SIG-M5 (cell line): Measurements from ENCODE around the gene DYDC1.
"Not testable (repeated sequence)": the region's sequence is repeated elsewhere in the genome, so short reads cannot be mapped to it uniquely, and the experiment has no call there.

Experiments used
- DNase-seq: peaks from one replicate; lab custom pipeline; 2025; lab: John Stamatoyannopoulos, UW

The DYDC1 gene

DNA sequence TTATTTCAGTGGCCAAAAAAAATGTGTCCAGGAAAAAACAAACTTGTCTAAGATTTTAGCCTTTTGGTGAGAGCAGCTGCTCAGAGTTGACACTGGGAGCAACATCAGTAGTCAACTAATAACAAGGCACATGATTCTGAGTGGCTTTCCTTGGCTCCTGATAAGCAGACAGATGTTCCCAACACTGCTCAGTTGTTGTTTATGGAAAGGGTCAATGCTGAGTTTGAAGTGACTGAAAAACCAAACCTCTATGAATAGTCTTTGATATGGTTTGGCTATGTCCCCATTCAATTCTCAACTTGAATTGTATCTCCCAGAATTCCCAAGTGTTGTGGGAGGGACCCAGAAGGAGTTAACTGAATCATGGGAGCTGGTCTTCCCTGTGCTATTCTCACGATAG, 12.3 kb downstream of the DYDC1 start:
- DNase-seq, result no peak

DNA sequence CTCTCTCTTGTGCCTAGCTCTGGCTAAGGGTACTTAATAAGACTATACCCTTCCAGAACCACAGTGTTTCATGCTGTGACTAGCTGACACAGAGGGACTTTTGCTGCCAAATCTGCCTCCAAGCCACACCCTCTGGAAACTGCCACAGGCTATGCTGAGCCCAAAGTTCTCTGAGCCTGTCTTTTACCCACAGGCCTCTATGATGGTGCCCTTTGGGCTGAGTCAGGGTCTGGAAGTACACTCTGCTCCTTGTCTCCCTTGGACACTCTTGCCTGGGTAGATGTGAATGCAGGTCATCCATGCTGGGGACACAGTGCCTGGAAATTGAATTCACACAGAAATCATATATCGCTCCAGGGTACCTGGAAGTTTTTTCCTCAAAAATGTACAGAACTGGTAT, 22.6 kb downstream of the DYDC1 start:
- no peak for DNase-seq

GRCh38 chr10:80324891-80325364, 31.6 kb downstream of the DYDC1 start:
- DNase-seq, result no peak

DNA sequence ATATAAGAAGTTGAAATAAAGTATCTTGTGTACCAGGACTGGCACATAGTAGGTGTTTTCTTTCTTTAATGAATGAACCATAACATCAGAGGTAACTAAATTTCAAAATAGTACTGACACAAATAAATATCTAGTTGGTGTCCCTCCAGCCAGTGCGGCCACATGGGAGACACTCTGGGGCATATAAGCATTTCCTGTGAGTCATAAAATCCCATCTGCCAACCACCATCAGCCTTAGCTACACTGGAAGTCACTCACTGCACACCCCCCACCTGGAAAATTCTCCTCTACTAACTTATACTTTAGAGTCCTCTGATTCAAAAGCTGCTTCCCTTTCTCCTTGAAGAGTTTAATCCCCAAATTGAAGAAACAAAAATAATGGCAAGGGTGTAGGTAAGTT, 32.5 kb downstream of the DYDC1 start:
- DNase-seq, result no peak

DNA sequence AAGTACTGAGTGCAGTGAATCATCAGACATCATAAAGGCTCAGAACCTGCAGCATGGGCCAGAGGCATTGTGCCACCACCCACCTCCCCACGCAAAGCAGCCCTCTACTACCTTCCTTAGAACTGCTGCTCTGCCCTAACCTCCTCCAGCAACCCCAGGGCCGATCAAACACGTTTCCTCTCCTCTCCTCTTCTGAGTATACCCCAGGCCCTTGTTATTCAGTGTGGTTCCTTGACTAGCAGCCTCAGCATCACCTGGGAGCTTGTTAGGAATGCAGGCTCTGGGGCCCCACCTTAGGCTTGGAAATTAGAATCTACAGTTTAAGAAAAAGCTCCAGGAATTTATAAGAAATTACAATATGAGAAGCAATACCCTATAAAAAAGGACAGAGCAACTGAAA, 33.2 kb downstream of the DYDC1 start:
- DNase-seq, result no peak

DNA sequence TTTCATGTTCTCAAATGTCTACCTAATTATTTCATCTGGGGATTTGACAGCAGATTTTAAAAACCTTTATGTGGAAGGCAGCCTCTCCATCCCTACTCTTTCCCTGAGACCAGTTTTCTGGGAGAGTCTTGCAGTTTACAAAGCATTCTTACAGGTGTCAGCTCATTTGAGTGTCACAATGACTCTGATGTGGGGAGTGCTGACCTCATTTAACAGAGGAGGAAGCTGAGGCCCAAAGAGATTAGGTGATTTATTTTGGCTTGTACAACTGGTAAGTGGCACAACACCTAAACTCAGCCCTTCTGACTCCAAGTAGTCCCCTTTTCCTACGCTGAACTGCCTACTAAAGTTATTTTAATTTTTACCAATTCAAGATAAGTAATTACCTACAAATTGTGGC, 33.8 kb downstream of the DYDC1 start:
- no peak for DNase-seq

GRCh38 chr10:80322158-80322557, 34.4 kb downstream of the DYDC1 start:
- no peak for DNase-seq

- no peak for DNase-seq
These were observed 35.4 kb downstream of the DYDC1 start for GRCh38 chr10:80321183-80321582.

GRCh38 chr10:80320377-80320776, 36.2 kb downstream of the DYDC1 start:
- DNase-seq, result no peak

DNA sequence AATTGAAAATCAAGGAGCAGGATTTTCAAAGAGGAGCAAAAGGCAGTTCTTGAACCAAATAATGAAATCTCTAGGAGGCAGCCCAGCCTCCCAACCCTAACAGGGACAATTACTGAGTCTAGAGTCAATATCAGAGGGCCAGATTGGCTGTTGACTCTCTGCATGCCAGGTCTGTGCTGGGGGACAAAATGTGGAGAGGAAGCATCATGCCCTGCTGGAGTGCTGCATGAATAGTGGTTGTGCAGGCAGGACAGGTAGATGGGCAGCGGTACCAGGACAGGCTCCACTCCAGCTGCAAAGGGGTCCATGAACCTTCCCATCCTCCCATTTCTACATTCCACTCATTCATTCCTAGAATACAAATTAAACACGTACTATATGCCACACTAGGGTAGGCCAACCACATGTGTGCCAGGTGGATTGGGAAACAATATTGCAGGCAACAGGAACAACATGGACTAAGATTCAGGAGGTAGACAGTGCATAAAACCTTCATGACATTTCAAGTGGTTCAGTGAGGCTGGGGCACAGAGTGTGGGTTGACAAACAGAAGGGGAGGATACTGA, 36.7 kb downstream of the DYDC1 start:
- DNase-seq, result no peak

GRCh38 chr10:80319318-80319717, 37.2 kb downstream of the DYDC1 start:
- no peak for DNase-seq

DNA sequence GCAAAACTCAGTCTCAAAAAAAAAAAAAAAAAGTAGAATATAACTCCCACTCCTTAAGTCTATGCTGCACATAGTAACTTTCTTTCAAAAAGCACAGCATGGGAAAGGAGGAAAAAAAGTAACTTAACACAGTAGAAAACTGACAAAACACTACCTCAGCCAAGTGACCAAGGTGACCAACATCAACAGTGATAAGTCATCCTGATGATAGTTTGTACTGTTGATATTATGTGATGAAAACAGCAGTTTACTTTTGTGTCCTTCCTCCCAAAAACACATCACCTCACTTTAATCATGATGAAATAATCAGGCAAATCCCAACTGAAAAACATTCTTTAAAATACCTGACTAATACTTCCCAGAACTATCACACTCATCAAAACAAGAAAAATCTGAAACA, 37.8 kb downstream of the DYDC1 start:
- DNase-seq, result no peak

DNA sequence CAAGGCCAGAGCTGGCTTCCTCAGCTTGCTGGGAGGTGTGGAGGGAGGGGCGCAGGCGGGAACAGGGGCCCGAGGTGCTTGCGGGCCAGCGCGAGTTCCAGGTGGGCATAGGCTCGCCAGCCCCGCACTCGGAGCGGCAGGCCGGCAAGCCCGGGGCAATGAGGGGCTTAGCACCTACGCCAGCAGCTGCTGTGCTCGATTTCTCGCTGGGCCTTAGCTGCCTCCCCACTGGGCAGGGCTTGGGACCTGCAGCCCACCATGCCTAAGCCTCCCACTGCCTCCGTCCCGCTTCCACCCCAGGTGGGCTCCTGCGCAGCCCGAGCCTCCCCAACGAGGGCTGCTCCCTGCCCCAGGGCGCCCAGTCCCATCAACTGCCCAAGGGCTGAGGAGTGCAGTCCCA, 41.2 kb downstream of the DYDC1 start:
- no peak for DNase-seq

GRCh38 chr10:80313523-80313922, 43.0 kb downstream of the DYDC1 start:
- no peak for DNase-seq

GRCh38 chr10:80305989-80306388, 50.6 kb downstream of the DYDC1 start:
- not testable (repeated sequence) for DNase-seq

- DNase-seq, result no peak
These were observed 59.6 kb downstream of the DYDC1 start for GRCh38 chr10:80296942-80297341.

GRCh38 chr10:80292607-80293239, 63.8 kb downstream of the DYDC1 start:
- no peak for DNase-seq

GRCh38 chr10:80290474-80291220, 65.9 kb downstream of the DYDC1 start:
- DNase-seq, result no peak

DNA sequence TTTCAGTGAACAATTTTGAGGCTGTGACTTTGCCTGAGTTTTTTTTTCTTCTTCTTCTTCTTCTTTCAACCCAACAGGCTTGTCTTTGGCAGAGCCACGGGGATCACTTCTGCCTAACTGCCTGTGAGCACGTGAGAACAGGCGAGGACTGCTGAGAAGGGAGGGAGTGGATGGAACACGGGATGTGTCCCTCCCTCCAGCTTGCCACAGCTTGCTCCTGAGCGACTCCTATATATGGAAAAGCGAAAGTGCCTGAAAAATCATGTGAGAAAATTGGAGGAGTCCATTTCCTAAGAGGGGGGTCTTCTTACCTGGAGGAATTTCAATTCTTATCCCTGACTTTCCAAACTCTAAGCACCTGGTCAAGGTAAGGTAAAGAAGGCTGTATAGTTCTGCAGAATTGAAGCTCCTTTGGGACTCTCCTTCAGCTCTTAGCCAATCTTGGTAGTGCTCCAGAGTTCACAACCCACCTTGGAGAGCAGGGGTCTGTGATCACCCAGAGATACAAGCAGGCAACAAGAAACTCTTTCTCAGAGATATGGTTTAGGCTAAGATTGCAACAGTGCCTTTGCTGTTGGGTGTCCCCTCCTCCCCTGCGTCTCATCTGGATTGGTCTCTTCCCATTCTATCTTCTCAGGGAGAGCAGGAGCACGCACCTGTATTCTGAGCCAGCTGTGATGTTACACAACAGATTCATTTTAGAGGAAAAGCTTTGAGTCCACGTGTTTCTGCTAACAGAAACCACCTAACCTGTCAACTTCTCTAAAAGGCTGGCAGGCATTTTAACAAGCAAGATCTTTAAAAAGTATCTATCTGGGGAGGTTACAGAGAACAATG, 66.9 kb downstream of the DYDC1 start, which contains the start of gene MAT1A:
Gene MAT1A, minus strand, starts transcription at position 208 of the 837 bp plus-strand sequence. CDS start 235 bp downstream, outside the sequence.
- DNase-seq, result no peak

DNA sequence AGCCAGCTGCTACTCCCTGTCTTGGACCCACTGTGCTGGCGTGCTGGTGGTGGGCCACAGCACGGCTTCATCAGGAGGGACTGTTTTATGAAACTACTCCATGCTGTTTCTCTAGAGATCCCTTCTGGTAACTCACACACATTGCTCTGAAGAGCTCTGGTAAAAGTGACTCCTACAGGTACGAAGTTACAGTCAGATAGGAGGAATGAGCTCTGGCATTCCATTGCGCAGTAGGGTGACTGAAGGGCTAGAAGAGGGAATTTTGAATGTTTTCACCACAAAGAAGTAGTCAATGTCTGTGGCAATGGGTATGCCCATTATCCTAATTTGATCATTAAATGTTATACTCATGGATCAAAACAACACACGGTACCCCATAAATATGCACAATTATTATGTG, 67.7 kb downstream of the DYDC1 start:
- no peak for DNase-seq
